SK-N-SH treated with all-trans-retinoic acid at 6 μM for 48 hours (cell line): ENCODE data around the gene LITAF.

ENCODE experiments used
- ATAC-seq: fragments of 200-7000 bp; cut with Tn5 transposase; 3 replicates; pipeline ENCODE4 v1.9.1; 2020; ENCODE audit warnings: mild to moderate bottlenecking, moderate library complexity
- ARNTL ChIP-seq: fragments of 450-650 bp; formaldehyde crosslinking; IDR thresholded peaks from 2 replicates; pipeline ENCODE4 v1.5.0; 2020; ENCODE audit warnings: low read depth, mild to moderate bottlenecking, moderate library complexity, borderline replicate concordance
- CSDC2 ChIP-seq: fragments of 250-450 bp; sonication (Bioruptor Pico); IDR thresholded peaks from 2 replicates; pipeline ENCODE4 v1.5.0; 2020; ENCODE audit warnings: mild to moderate bottlenecking, moderate library complexity
- GLIS3 ChIP-seq: fragments of 250-450 bp; sonication (Bioruptor Pico); IDR thresholded peaks from 2 replicates; pipeline ENCODE4 v1.5.0; 2020; ENCODE audit warnings: mild to moderate bottlenecking, moderate library complexity
- ISL1 ChIP-seq: fragments of 250-450 bp; sonication (Bioruptor Pico); IDR thresholded peaks from 2 replicates; pipeline ENCODE4 v2.1.2; 2022; ENCODE audit warnings: mild to moderate bottlenecking, moderate library complexity
- OSR1 ChIP-seq: fragments of 250-450 bp; sonication (Bioruptor Pico); IDR thresholded peaks from 2 replicates; pipeline ENCODE4 v1.8.0; 2022; ENCODE audit warnings: moderate library complexity, mild to moderate bottlenecking, inconsistent platforms
- PPARA ChIP-seq: fragments of 250-450 bp; sonication (Bioruptor Pico); IDR thresholded peaks from 2 replicates; pipeline ENCODE4 v1.5.0; 2020; ENCODE audit warnings: mild to moderate bottlenecking, borderline replicate concordance
- RARB ChIP-seq: fragments of 250-450 bp; sonication (Bioruptor Pico); IDR thresholded peaks from 2 replicates; pipeline ENCODE4 v1.8.0; 2021; ENCODE audit warnings: mild to moderate bottlenecking, moderate library complexity
- SNAI2 ChIP-seq: fragments of 250-450 bp; sonication (Bioruptor Pico); IDR thresholded peaks from 2 replicates; pipeline ENCODE4 v1.5.0; 2020; ENCODE audit warnings: mild to moderate bottlenecking, moderate library complexity
- TCF4 ChIP-seq: fragments of 250-450 bp; sonication (Bioruptor Pico); IDR thresholded peaks from 2 replicates; pipeline ENCODE4 v1.8.0; 2021; ENCODE audit warnings: mild to moderate bottlenecking, moderate library complexity, borderline replicate concordance
- ZC3H10 ChIP-seq: fragments of 250-450 bp; sonication (Bioruptor Pico); IDR thresholded peaks from 2 replicates; pipeline ENCODE4 v1.5.1; 2021; ENCODE audit warnings: mild to moderate bottlenecking, moderate library complexity
- ZFP3 ChIP-seq: fragments of 250-450 bp; sonication (Bioruptor Pico); IDR thresholded peaks from 2 replicates; pipeline ENCODE4 v1.5.0; 2020; ENCODE audit warnings: mild to moderate bottlenecking, moderate library complexity
- ZFP30 ChIP-seq: fragments of 450-650 bp; formaldehyde crosslinking; IDR thresholded peaks from 2 replicates; pipeline ENCODE4 v1.5.0; 2022; ENCODE audit warnings: mild to moderate bottlenecking, moderate library complexity
- ZNF565 ChIP-seq: fragments of 450-650 bp; formaldehyde crosslinking; conservative IDR thresholded peaks from 2 replicates; pipeline ENCODE4 v1.5.0; 2020; ENCODE audit warnings: low read depth, mild to moderate bottlenecking, moderate library complexity
- ZNF70 ChIP-seq: fragments of 450-650 bp; formaldehyde crosslinking; IDR thresholded peaks from 2 replicates; pipeline ENCODE4 v1.5.0; 2020; ENCODE audit warnings: mild to moderate bottlenecking, moderate library complexity
- ZNF8 ChIP-seq: fragments of 450-650 bp; formaldehyde crosslinking; IDR thresholded peaks from 2 replicates; pipeline ENCODE4 v1.5.0; 2020; ENCODE audit warnings: mild to moderate bottlenecking, moderate library complexity
- TF ChIP-seq, protein P1 (sequence below): fragments of 250-450 bp; sonication (Bioruptor Pico); IDR thresholded peaks from 2 replicates; pipeline ENCODE4 v1.5.1; 2021; ENCODE audit warnings: mild to moderate bottlenecking, moderate library complexity
- TF ChIP-seq, protein P2 (sequence below): fragments of 250-450 bp; sonication (Bioruptor Pico); IDR thresholded peaks from 2 replicates; pipeline ENCODE4 v1.8.0; 2021; ENCODE audit warnings: low read depth, mild to moderate bottlenecking, moderate library complexity, borderline replicate concordance
- TF ChIP-seq, protein P3 (sequence below): fragments of 250-450 bp; sonication (Bioruptor Pico); IDR thresholded peaks from 2 replicates; pipeline ENCODE4 v1.8.0; 2020; ENCODE audit warnings: mild to moderate bottlenecking, moderate library complexity, borderline replicate concordance
- TF ChIP-seq, protein P4 (sequence below): fragments of 250-450 bp; sonication (Bioruptor Pico); IDR thresholded peaks from 2 replicates; pipeline ENCODE4 v1.5.0; 2020; ENCODE audit warnings: mild to moderate bottlenecking, moderate library complexity

Gene LITAF

DNA sequence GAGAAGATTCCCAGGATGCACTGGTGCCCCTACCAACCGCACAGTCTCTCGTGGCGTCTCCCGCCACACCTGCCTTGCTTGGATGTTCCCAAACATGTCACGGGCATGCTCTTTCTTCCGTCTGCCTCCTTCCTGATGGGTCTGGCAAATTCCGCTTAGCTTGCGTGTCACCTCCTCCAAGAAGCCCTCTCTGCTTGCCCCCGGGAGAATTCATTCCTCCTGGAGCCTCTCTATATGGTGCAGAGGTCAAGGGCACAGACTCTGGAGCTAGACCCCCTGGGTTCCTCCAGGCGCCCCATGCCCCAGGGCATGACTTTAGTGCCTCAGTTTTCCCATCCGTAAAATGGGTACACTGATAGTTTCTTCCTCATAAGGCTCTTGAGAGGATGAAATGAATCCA, 21.1 kb downstream of the LITAF start (continued):
- TF ChIP-seq, protein P1, sequence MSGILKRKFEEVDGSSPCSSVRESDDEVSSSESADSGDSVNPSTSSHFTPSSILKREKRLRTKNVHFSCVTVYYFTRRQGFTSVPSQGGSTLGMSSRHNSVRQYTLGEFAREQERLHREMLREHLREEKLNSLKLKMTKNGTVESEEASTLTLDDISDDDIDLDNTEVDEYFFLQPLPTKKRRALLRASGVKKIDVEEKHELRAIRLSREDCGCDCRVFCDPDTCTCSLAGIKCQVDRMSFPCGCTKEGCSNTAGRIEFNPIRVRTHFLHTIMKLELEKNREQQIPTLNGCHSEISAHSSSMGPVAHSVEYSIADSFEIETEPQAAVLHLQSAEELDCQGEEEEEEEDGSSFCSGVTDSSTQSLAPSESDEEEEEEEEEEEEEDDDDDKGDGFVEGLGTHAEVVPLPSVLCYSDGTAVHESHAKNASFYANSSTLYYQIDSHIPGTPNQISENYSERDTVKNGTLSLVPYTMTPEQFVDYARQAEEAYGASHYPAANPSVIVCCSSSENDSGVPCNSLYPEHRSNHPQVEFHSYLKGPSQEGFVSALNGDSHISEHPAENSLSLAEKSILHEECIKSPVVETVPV, result no peak
- no peak for TF ChIP-seq OSR1 (CRISPR knock-in tag)
- TF ChIP-seq, all 23 proteins: peak for 0

DNA sequence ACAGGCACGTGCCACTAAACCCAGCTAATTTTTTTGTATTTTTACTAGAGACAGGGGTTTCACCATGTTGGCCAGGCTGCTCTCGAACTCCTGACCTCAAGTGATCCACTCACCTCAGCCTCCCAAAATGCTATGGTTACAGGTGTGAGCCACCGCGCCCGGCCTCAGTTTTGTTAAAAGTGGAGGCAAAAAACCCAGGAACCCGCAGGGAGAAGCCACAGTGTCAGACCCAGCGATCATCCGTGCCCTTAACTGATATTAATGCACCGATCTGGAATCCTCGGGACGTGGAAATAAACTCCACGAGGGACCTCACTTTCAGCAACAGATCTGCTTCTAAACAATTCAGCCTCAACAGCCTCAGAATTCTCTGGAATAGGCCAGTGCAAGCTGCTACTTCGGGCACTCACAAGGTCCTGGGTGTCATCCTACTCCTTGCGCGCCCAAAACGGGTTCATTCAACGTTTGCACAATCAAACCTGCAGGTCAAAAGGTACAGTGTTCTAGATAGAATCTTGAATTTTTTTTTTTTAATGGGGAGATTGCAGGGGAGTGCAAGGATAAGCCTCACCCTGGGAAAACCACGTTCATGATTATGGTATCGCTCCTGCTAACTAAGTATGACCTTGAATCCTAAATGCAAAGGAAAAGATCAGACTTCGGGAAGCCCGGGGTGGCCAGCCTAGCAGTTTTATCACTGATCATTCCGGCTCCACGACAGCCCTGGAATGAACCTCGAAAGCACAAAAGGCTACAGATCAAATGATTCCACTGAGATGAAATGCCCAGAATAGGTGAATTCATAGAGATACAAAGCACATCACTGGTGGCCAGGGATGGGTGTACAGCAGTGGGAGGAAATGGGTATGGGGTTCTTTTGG, 22.4 kb downstream of the LITAF start:
- ATAC-seq, result no peak
- TF ChIP-seq GLIS3 (CRISPR knock-in tag) (no peak), TCF4 (CRISPR knock-in tag) (no peak), CSDC2 (CRISPR knock-in tag) (no peak), ZNF565 (no peak), ARNTL (CRISPR knock-in tag) (no peak), ZNF70 (CRISPR knock-in tag) (no peak)
- TF ChIP-seq, protein P2, sequence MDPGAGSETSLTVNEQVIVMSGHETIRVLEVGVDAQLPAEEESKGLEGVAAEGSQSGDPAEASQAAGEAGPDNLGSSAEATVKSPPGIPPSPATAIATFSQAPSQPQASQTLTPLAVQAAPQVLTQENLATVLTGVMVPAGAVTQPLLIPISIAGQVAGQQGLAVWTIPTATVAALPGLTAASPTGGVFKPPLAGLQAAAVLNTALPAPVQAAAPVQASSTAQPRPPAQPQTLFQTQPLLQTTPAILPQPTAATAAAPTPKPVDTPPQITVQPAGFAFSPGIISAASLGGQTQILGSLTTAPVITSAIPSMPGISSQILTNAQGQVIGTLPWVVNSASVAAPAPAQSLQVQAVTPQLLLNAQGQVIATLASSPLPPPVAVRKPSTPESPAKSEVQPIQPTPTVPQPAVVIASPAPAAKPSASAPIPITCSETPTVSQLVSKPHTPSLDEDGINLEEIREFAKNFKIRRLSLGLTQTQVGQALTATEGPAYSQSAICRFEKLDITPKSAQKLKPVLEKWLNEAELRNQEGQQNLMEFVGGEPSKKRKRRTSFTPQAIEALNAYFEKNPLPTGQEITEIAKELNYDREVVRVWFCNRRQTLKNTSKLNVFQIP (CRISPR knock-in tag), result no peak
- TF ChIP-seq, protein P1, result no peak
- TF ChIP-seq, protein P3, sequence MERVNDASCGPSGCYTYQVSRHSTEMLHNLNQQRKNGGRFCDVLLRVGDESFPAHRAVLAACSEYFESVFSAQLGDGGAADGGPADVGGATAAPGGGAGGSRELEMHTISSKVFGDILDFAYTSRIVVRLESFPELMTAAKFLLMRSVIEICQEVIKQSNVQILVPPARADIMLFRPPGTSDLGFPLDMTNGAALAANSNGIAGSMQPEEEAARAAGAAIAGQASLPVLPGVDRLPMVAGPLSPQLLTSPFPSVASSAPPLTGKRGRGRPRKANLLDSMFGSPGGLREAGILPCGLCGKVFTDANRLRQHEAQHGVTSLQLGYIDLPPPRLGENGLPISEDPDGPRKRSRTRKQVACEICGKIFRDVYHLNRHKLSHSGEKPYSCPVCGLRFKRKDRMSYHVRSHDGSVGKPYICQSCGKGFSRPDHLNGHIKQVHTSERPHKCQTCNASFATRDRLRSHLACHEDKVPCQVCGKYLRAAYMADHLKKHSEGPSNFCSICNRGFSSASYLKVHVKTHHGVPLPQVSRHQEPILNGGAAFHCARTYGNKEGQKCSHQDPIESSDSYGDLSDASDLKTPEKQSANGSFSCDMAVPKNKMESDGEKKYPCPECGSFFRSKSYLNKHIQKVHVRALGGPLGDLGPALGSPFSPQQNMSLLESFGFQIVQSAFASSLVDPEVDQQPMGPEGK (CRISPR knock-in tag), result no peak

DNA sequence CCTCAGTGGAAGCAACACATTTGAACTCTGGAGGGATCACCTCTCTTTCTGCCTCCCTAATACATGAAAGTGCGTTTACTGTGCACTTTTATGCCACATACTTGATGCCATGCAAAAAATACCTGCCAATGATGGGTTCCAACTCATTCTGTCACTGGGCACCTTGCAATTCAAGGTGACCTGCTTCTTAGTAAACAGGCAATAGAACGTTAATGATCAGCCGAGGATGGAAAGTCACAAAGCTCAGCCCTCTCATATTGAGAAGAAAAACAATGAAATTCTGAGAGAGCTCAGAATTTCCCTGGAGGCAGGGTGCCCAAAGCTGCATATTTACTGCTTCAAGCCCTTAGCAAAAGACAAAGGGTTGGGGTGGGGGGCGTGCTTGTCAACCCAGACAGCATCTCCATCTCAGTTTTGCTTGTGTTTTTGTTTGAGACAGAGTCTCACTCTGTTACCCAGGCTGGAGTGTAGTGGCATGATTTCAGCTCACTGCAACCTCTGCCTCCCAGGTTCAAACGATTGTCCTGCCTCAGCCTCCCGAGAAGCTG, 23.2 kb downstream of the LITAF start:
- ATAC-seq, result no peak
- TF ChIP-seq ZNF70 (CRISPR knock-in tag), result no peak
- no peak for TF ChIP-seq ZFP3 (CRISPR knock-in tag)
- no peak for TF ChIP-seq ISL1 (CRISPR knock-in tag)
- TF ChIP-seq, protein P4, sequence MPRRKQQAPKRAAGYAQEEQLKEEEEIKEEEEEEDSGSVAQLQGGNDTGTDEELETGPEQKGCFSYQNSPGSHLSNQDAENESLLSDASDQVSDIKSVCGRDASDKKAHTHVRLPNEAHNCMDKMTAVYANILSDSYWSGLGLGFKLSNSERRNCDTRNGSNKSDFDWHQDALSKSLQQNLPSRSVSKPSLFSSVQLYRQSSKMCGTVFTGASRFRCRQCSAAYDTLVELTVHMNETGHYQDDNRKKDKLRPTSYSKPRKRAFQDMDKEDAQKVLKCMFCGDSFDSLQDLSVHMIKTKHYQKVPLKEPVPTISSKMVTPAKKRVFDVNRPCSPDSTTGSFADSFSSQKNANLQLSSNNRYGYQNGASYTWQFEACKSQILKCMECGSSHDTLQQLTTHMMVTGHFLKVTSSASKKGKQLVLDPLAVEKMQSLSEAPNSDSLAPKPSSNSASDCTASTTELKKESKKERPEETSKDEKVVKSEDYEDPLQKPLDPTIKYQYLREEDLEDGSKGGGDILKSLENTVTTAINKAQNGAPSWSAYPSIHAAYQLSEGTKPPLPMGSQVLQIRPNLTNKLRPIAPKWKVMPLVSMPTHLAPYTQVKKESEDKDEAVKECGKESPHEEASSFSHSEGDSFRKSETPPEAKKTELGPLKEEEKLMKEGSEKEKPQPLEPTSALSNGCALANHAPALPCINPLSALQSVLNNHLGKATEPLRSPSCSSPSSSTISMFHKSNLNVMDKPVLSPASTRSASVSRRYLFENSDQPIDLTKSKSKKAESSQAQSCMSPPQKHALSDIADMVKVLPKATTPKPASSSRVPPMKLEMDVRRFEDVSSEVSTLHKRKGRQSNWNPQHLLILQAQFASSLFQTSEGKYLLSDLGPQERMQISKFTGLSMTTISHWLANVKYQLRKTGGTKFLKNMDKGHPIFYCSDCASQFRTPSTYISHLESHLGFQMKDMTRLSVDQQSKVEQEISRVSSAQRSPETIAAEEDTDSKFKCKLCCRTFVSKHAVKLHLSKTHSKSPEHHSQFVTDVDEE (CRISPR knock-in tag), result no peak
- no peak for TF ChIP-seq ZNF8 (CRISPR knock-in tag)
- no peak for TF ChIP-seq ZNF565
- TF ChIP-seq CSDC2 (CRISPR knock-in tag), result no peak
- TF ChIP-seq SNAI2 (CRISPR knock-in tag), result no peak
- no peak for TF ChIP-seq PPARA
- TF ChIP-seq RARB (CRISPR knock-in tag), result no peak
- no peak for TF ChIP-seq ZFP30 (CRISPR knock-in tag)
- no peak for TF ChIP-seq ARNTL (CRISPR knock-in tag)
- no peak for TF ChIP-seq ZC3H10 (CRISPR knock-in tag)
- no peak for TF ChIP-seq OSR1 (CRISPR knock-in tag)
